AG09309 (cell line): ENCODE results near the gene CD38.

Experiments
- DNase-seq: peaks from one replicate; pipeline ENCODE4 v3.0.0-alpha.2; 2010; ENCODE audit warnings: low read depth
- H3K4me3 ChIP-seq: 2 replicates; pipeline ENCODE4 v1.5.1; 2011; ENCODE audit warnings: mild to moderate bottlenecking, low read depth, low read length, moderate library complexity; ENCODE audit not compliant: control insufficient read depth
- CTCF ChIP-seq: IDR thresholded peaks from 2 replicates; pipeline ENCODE4 v1.5.1; 2011; ENCODE audit warnings: mild to moderate bottlenecking, low read depth, low read length, inconsistent platforms; ENCODE audit not compliant: insufficient read depth, control insufficient read depth; ENCODE audit errors: missing control alignments

The CD38 gene

GRCh38 chr4:15781427-15782095 is 3.4 kb downstream of the CD38 start:
- no peak overlapping the region for H3K4me3 ChIP-seq
- no peak for DNase-seq
- no peak for TF ChIP-seq CTCF

GRCh38 chr4:15783676-15784075 is 5.5 kb downstream of the CD38 start:
- no peak for TF ChIP-seq CTCF
- no peak for DNase-seq
- H3K4me3 ChIP-seq: no peak overlapping the region

GRCh38 chr4:15784959-15785634 is 7.0 kb downstream of the CD38 start:
- DNase-seq: no peak
- H3K4me3 ChIP-seq: no peak overlapping the region
- TF ChIP-seq CTCF: no peak

GRCh38 chr4:15786743-15787142 is 8.6 kb downstream of the CD38 start:
- no peak for TF ChIP-seq CTCF
- DNase-seq: no peak
- no peak overlapping the region for H3K4me3 ChIP-seq

GRCh38 chr4:15792974-15793373 is 14.8 kb downstream of the CD38 start:
- TF ChIP-seq CTCF: no peak
- DNase-seq: no peak
- no peak overlapping the region for H3K4me3 ChIP-seq

- no peak overlapping the region for H3K4me3 ChIP-seq
- no peak for TF ChIP-seq CTCF
- DNase-seq: no peak
Observed at GRCh38 chr4:15793506-15794363, 15.6 kb downstream of the CD38 start.
